Dermis microvascular lymphatic vessel endothelial cell (primary cell): Measurements from ENCODE around the gene HECW1. TPM values are rescaled to one million over a fixed set of nuclear protein-coding genes. Genes with fewer than 3 reads are reported as not detected.
"Not testable (repeated sequence)": the region's sequence is repeated elsewhere in the genome, so short reads cannot be mapped to it uniquely, and the experiment has no call there.

ENCODE experiments used
- DNase-seq, 2 donors: peaks; one replicate each; pipeline versions ENCODE4 v3.0.0 to v3.0.0-alpha.2; 2010; ENCODE audit warnings: low read depth in 2 of 2
- total RNA-seq: library from RNA; depleted of rRNA; stranded (reverse); fragments of >200 nt; gene quantifications from 2 replicates; pipeline ENCODE4 v1.2.1, GENCODE V29; 2014

HECW1 gene
- total RNA-seq, 1 donor from 2014 or later = not detected

DNA sequence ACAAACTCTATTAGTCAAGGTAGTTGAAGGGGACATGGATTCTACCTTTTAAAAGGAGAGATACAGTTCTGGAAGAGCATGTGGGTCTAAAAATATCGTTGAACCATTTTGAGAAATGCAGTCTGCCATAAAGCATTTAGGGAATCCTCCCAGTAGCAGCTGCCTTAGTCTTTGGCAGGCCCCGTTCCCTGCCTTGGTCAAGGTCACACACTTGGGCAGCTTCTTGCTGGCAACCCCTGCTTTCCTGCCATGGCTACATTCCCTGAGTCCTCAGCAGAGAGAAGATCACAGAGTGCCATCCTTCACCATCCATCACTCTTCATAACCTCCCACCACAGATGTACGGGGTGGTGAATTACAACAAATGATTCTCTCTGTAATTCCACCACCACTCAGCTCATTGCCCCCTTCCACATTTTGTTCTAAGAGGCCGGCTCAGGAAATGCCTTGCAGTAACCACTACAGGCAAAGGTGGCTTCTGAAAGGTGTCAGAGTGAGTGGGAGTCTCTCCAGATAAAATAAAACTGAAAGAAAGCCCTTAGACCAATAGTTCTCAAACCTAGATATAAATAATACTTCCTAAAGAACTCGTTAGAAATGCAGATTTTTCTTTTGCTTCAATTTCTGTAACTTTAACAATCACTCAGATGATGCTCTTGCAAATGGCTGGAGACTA, 349.0 kb downstream of the HECW1 start:
- no peak for DNase-seq

GRCh38 chr7:43462836-43463235, 350.4 kb downstream of the HECW1 start:
- no peak for DNase-seq

GRCh38 chr7:43463401-43463980, 351.0 kb downstream of the HECW1 start:
- DNase-seq = no peak

DNA sequence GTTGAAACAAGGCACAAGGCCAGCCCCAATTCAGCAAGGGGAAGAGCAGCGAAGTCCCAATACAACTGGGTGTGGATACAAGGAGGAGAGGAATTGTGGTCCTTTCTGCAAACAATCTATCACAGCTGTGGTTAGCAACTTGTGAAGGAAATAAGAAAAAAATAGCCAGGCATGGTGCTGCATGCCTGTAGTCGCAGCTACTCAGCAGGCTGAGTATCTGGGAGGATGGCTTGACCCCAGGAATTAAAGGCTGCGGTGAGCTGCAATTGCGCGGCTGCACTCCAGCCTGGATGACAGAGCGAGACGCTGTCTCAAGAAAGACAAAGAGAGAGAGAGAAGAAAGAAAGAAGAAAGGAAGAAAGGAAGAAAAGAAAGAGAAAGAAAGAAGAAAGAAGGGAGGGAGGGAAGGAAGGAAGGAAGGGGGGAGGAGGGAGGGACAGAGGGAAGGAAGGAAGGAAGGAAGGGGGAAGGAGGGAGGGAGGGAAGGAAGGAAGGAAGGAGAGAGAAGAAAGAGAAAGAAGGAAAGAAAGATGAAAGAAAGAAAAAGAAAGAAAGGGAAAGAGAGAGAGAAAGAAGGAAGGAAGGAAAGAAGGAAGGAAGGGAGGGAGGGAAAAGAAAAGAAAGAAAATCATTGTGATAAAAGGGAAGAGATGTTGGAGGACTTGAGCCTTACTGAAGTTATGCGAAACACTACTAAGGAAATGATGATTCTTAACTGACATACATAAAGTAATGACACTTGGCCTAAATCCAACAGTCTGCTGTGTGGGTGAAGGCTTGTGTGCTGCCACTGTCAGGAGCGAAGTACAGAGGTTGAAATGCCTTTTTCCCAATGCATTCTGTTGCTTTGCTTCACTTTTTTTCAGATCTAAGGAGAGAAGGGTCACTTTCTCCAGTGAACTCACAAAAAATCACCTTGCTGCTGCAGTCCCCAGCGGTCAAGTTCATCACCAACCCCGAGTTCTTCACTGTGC, 353.4 kb downstream of the HECW1 start:
- DNase-seq = no peak

GRCh38 chr7:43467406-43467805, 355.0 kb downstream of the HECW1 start:
- DNase-seq = no peak

DNA sequence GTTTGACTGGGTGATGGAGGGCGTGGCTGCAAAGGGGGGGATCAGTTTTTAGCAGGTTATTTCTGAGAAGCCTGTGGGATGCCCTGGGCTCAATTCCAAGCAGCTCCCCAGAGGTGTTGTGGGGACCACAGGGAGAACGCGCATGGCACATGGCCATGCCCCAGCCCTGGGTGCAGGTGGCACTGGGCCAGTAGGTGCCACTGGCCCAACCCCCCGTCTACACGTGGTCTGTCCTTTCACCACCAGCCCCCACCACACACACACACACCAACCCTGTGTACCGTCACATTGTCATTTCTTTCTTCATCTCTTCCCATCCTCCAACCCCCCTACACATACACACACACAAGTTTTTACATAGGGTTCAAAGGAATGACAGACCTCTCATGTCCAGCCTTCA, 355.4 kb downstream of the HECW1 start:
- no peak for DNase-seq

- DNase-seq = no peak
These were observed 356.6 kb downstream of the HECW1 start for GRCh38 chr7:43469051-43469450.

DNA sequence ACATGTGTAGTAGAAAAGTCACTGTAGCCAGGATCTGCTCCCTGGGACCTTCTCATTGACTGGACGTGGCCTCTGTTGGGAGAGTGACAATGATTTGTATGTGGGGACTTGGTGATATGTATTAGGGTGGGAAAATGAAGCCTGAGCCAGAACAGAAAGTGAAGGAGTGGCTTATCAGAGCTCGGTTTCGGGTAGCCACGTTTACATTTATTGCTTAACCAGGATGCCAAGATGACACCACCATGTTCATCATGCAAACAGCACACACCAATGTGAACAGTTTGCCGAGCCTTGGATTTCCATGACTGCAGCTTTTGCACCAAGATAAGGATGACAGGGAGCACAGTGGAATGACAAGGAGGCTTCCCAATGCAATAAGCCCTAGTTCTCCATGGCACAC, 357.7 kb downstream of the HECW1 start:
- DNase-seq = no peak

DNA sequence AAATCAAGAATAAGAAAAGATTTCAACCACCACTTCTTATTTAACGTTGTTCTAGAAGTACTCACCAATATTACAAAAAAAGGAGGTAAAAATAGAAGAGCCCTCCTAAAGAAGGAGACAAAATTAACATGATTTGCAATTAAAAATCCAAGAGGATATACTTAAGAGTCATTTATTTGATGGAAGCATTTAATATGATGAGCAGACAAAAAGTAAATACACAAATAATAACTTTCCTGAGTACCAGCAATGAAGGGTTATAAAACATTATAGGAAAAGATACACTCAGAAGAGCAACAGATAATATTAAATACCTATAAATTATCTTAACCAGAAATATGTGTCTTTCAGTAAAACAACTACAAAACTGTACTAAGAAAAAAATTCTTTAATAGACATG, 363.5 kb downstream of the HECW1 start:
- DNase-seq = no peak

- no peak for DNase-seq
These were observed 364.4 kb downstream of the HECW1 start for GRCh38 chr7:43476896-43477295.

GRCh38 chr7:43479042-43479441, 366.6 kb downstream of the HECW1 start:
- DNase-seq = no peak

- DNase-seq = no peak
These were observed 367.1 kb downstream of the HECW1 start for GRCh38 chr7:43479543-43479942.

DNA sequence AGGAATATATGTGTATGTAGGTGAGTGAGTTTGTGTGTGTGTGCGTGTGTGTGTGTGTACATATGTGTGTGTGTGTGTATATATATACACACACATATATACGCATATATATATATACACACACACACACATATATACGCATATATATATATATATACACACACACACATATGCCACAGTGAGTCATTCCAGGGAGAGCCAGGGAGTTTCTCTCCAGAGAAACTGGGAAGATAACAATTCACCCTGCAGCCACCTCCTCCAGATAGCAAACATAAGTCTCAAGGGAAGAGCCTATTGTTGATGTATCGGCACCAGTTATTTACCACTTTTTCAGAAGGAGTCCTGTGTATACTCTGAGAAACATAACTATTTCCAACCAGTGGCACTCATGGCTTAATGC, 368.1 kb downstream of the HECW1 start:
- DNase-seq = no peak

DNA sequence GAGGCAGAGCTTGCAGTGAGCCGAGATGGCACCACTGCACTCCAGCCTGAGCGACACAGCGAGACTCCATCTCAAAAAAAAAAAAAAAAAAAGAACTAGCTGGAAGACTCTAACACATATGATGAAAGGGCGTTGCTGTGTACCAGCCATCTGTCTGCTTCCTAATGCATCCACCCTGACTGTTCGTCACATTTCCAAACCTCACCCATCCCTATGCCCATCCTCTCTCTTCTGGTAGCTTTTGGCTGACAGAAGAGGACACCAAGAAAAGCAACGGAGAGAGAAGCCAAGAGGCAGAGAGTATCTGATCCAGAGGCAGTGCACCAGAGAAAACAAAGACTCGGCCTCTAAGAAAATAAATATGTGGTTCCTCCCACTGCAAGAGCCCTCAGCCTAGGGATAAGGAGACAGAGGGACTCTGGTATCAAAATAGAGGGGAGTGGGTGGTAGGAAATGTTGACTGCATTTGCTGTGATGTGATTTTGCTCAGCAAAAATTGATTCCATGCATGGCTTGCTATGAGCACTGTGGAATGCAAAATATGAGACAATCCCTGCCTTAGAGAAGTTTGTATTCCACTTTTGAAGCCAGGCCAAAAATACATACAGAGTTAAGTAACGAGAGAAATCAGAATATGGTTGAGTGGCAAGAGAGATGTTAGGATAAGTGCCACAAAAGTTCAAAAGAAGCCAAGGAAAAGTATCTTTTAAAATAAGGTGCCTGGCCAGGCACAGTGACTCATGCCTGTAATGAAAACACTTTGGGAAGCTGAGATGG, 369.6 kb downstream of the HECW1 start:
- no peak for DNase-seq

DNA sequence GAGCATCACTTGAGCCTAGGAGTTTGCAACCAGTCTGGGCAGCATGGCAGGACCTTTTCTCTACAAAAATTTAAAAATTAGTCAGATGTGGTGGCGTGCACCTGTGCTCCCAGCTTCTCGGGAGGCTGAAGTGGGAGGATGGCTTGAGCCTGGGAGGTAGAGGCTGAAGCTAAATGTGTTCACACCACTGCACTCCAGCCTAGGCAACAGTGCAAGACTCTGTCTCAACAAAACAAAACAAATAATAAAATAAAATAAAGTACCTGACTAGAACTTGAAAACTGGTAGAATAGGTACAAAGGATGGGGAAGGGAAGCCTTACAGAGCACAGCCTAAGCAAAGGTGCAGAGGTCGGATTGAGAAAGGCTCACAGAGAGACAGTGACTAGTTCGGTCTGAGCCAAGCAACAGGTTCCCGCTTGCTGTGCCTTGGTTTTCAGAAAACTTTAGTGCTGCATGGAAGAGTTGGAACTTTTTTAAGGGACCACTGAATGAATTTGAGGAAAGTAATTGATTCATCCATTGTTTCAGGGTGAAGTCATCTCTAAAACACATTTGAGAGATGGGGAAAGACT, 370.3 kb downstream of the HECW1 start:
- DNase-seq = no peak

DNA sequence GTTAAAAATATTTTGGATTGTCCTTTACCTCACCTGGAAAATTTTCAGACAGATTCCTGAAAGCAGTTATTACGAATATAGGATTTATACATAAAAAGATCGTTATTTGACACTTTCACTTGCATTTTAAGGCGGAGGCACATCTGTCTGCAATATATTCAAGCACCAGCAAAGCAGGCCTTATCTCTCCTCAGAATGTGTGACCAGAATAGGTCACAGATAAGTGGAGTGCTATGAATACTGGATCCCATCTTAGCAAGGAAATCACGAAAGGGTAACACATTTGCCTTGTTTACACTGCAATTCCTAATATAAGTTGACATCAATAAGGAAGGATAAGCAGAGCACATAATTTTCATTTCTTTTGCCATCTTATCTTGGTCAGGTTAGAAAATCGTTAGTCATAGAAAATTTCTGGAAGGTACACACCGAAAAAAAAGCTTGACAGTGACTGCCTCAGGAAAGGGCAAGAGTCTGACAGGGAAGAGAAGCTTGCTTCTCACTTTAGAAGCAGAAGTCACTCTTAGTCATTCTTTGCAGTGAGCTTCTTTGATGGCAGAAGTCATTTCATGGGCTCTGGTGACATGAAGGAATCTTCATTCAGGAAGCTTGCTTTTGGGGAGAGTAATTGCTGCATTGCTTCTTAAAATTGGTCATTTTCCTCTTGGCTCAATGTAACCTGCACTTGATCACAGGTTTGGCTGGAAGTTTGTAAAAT, 372.4 kb downstream of the HECW1 start:
- no peak for DNase-seq

GRCh38 chr7:43485580-43485979, 373.1 kb downstream of the HECW1 start:
- no peak for DNase-seq

- DNase-seq = not testable (repeated sequence)
These were observed 373.6 kb downstream of the HECW1 start for GRCh38 chr7:43486008-43486407.

- no peak for DNase-seq
These were observed 374.2 kb downstream of the HECW1 start for GRCh38 chr7:43486634-43487033.

DNA sequence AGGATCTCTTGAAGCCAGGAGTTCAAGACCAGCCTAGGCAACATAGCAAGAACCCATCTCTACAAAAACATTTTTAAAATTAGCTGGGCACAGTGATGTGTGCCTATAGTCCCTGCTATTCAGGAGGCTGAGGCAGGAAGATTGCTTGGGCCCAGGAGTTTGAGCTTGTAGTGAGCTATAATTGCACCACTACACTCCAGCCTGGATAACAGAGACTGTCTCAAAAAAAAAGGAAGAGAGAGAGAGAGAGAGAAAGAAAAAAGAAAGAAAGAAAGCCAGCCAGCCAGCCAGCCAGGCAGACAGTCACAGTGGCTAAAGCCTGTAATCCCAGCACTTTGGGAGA, 375.3 kb downstream of the HECW1 start:
- DNase-seq = no peak

DNA sequence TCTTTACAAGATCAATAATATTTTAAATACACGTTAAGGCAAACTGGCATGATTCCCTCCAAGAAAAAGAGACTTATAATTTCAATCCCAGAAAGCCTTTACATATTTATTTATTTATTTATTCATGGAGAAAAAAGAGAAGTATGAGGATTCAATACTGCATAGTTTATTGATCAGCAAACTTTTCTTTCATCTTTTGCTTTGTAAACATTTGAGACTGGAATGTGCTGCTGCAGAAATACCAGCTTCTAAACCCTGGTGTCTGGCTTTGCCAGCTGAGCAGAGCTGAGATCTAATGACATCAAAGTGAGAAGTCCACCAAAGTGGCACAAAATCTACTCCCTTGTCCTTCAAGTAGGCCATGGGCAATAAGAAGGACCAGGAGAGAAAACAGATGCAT, 376.8 kb downstream of the HECW1 start:
- DNase-seq = no peak
